GM19239 (cell line): ENCODE measurements around the gene ZNF714.

Experiments used
- DNase-seq: peaks from one replicate; pipeline ENCODE4 v3.0.0; 2011; ENCODE audit warnings: low spot score; ENCODE audit not compliant: insufficient read length
- FAIRE-seq: peaks from 2 replicates; lab custom pipeline; 2011; peaks lifted over from hg19 to GRCh38; lab: Jason Lieb, UNC

ZNF714 gene

GRCh38 chr19:21082011-21082975 lies at the start of gene ZNF714:
Gene ZNF714 (plus strand): TSS chr19:21082203. CDS start chr19:21098269, 16,066 bp downstream.
- DNase-seq = peak; percentile 66
- FAIRE-seq = peak; percentile 99

- FAIRE-seq (no peak), DNase-seq (no peak)
Measured at GRCh38 chr19:21045028-21045427, 37.0 kb upstream of the ZNF714 start.

DNA sequence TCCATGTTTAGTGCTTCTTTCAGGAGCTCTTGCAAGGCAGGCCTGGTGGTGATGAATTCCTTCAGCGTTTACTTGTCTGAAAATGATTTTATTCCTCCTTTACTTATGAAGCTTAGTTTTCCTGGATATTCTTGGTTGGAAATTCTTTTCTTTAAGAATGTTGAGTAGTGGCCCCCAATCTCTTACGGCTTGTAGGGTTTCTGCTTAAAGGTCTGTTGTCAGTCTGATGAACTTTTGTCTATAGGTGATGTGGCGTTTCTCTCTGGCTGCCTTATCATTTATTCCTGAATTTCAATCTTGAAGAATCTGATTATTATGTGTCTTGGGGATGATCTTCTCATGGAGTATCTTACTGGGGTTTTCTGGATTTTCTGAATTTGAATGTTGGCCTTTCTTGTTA lies 35.5 kb upstream of the ZNF714 start:
- DNase-seq = no peak
- FAIRE-seq = no peak

DNA sequence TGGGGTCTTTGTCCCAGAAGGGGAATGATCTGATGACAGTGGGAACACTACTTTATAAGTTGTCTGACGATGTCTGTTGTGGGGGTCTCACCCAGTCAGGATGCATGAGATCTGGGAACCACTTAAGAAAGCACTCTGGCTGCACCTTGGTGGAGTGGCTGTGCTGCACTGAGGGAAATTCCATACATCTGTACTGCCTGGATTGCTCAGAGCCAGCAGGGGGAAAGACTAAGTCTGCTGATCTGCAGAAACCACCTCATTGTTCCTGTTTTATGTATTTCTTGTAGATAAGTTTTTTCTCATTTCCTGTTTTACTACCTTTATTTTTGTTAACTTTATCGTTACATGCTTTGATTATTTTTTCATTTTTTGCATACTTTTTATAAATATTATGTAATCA lies 34.3 kb upstream of the ZNF714 start:
- no peak for FAIRE-seq

DNA sequence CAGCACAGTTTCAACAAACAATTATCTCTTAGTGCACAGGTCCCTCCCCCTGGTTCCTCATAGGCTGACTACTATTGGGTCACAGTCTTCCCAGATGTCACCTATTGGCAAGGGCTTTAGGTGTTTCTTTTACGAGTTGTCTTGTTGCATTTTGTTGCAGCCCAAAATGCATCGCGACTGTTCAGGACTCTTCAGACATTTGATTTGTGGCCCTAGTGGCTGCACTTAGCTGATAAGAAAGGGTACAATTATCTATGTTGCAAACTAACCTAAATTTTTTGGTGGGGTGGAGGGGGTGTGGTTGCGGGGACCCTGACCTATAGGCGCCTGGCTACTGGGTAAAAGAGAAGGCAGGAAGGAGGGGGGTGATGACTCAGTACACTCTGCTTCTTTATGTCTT lies 29.1 kb upstream of the ZNF714 start:
- DNase-seq = no peak
- FAIRE-seq = no peak

More for the DNA sequence above, 34.3 kb upstream of the ZNF714 start:
- no peak for DNase-seq

DNA sequence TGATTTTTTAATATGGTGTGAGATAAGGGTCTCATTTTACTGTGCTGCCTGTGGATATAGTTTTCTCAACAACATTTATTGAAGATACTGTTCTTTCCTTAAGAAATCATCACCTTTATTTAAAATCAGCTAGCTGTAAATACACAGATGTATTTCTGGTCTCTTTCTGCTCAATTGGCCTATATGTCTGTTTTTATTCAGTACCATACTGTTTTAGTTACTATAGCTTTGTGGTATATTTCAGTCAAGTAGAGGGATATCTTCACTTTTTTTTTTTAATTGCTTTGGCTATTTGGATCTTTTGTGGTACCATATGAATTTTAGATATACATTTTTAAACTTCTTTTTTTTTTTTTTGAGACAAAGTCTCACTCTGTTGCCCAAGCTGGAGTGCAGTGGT lies 16.7 kb upstream of the ZNF714 start:
- FAIRE-seq (no peak), DNase-seq (no peak)

- FAIRE-seq (no peak), DNase-seq (no peak)
Measured at GRCh38 chr19:21084343-21084742, 2.3 kb downstream of the ZNF714 start.

DNA sequence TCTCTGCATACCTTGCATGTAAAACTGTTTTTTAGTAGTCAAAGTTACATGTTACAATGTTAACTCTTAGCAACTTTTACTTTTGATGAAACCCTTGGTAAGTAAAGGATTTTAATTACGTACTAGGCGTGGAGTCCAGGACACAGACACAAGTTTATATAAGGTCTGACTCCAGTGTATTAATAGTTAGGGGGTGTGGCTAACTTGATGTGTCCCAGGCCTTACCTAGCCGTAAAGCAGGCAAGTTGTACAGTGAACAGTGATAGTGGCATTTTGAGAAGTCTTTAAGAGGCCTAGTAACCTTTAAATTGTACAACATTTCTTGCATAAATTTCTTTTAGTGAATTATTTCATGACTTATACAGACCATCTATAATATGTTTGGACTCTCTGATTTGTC lies 5.9 kb downstream of the ZNF714 start:
- no peak for DNase-seq
- FAIRE-seq = no peak

- FAIRE-seq (no peak), DNase-seq (no peak)
Measured at GRCh38 chr19:21092109-21092508, 10.1 kb downstream of the ZNF714 start.

DNA sequence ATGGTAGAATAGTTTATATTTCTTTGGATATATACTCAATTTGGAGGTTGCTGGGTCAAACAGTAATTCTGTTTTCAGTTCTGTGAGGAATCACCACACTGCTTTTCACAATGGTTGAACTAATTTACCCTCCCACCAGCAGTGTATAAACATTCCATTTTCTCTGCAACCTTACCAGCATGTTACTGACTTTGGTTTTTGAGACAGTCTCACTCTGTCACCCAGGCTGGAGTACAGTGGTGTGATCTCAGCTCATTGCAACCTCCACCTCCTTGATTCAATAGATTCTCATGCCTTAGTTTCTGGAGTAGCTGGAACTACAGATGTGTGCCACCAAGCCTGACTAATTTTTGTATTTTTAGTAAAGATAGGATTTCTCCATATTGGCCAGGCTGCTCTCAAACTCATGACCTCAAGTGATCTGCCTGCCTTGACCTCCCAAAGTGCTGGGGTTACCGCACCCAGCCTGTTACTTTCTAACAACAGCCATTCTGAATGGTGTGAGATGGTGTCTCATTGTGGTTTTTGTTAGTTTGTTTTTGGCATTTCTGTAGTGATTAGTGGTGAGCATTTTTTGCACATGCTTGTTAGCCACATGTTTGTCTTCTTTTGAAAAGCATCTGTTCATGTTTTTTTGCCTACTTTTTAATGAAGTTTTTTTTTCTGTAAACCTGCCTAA lies 12.5 kb downstream of the ZNF714 start:
- no peak for DNase-seq
- FAIRE-seq = no peak

DNA sequence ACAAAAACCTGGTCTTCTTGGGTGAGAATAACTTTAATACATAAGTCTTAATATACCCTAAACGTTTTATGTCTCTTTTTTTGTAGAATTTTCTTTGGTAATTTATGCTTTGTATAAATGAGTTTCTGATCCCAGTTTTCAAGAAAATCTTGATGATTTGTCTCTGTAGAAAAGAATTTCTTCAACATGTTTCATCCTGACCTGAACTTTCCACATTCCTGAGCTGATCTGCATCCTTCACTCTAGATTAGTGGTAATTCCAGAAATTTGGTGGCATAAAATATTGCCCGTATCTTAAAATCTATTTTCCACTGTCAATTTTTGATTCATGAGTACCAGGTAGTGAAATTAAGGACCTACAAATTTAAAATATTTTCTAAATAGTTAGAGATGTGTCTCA lies 16.3 kb downstream of the ZNF714 start:
- FAIRE-seq = no peak

GRCh38 chr19:21101521-21102242 lies 19.7 kb downstream of the ZNF714 start:
- DNase-seq = no peak
- no peak for FAIRE-seq

More for the DNA sequence above, 16.3 kb downstream of the ZNF714 start:
- no peak for DNase-seq

DNA sequence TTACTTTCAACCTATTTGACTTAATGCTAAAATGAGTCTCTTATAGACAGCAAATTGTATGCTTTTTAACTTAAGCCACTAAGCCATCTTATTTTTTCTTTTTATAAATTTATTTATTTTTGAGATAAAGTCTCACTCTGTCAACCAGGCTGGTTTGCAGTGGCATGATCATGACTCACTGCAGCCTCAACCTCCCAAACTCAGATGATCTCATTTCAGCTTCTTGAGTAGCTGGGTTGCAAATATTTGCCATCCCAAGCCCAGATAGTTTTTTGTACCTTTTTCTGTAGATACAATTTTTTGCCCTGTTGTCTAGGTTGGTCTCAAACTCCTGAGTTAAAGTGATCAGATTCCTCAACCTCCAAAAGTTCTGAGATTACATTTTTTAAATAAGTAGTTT lies 27.1 kb downstream of the ZNF714 start:
- FAIRE-seq = no peak
- no peak for DNase-seq

DNA sequence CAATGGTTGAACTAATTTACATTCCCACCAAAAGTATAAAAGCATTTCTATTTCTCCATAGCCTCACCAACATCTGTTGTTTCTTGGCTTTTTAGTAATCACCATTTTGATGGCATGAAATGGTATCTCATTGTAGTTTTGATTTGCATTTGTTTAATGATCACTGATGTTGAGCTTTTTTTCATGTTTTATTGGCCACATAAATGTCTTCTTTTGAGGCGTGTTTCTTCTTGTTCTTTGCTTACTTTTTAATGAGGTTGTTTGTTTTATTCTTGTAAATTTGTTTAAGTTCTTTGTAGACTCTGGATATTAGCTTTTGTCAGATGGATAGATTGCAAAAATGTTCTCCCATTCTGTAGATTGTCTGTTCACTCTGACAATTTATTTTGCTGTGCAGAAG lies 28.2 kb downstream of the ZNF714 start:
- DNase-seq (no peak), FAIRE-seq (no peak)

GRCh38 chr19:21115430-21115829 lies 33.4 kb downstream of the ZNF714 start:
- no peak for FAIRE-seq
- DNase-seq = no peak

GRCh38 chr19:21117041-21117907 lies 35.3 kb downstream of the ZNF714 start:
- FAIRE-seq = no peak
- no peak for DNase-seq

DNA sequence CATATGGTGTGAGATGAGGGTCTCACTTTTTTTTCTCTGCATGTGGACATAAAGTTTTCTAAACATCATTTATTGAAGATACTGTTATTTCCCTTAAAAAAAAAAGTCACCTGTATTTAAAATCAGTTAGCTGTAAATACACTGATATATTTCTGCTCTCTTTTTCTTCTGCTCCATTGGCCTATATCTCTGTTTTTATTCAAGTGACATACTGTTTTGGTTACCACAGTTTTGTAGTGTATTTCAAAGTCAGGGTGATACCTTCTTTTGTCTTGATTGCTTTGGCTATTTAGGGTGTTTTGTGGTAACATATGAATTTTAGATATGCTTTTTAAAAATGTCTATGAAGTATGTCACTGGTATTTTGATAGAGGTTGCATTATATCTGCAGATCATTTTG lies 44.1 kb downstream of the ZNF714 start:
- FAIRE-seq (no peak), DNase-seq (no peak)

DNA sequence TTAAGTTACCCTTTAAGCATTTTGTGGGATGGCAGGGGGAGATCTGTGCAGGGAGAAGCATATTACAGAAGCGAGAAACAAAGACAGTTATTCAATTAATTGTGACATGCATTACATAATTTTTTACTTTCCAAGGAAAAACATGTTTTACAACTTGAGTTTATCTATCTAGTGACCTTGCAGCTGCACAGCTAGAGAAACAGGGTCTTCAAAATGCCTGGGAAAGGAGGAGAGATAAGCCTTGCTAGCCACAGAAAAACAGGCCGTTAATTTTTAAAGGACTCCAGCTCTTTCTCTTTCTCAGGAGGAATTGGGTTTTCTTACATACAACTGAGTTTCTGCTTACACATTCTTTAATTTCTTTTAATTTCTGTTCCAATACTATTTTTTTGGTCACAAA lies 45.0 kb downstream of the ZNF714 start:
- FAIRE-seq (no peak), DNase-seq (no peak)

- FAIRE-seq = no peak
Measured at GRCh38 chr19:21127898-21128297, 45.9 kb downstream of the ZNF714 start.

More at GRCh38 chr19:21127898-21128297, 45.9 kb downstream of the ZNF714 start:
- DNase-seq = no peak
